ENCODE results near the gene RTN1. TPM values are rescaled to one million over a fixed set of nuclear protein-coding genes. Genes with fewer than 3 reads are reported as not detected.

The RTN1 gene
- total RNA-seq, 1 experiment from 2014 or later: 0.05 TPM

DNA sequence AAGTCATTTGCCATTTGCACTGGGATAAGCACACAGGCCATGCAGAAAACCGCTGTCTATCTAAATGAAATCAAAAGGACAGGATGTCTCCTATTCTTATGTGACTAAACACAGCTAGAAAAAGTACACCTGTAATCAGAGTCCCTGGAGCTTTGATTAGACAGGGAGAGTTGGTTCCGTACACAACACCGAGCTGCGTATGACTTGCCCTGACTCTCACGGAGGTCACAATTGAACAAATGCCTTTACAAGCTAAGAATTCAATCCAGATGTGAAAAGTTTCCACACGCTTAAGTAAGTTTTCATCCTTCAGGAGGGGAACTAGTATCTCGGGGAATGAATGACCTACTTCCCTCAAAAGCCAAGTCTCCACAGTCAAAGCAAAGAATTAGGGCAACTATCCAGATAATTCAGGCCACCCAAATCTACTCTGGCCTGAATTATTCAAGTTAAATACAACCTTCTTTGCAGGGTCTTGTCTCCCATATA, 67.5 kb downstream of the RTN1 start:
- intact Hi-C loops (cut with micrococcal nuclease; ENCODE audit: unreplicated experiment): no loop called here
- in situ Hi-C loops (cut with HindIII; ENCODE audit: low pct_unique_long_range_greater_than_20kb, low sequenced_read_pairs): no loop called here
- Histone ChIP-seq H3K4me1 (ENCODE audit: control insufficient read depth, insufficient read depth, low read length) (no peaks in the 10 kb centered on the region), H3K27ac (ENCODE audit: low read length) (no peak overlapping the region), H3K4me3 (ENCODE audit: low read depth in 2 of 2, low read length in 2 of 2) (no peak overlapping the region), H3K27me3 (ENCODE audit: control insufficient read depth, insufficient read depth, low read length) (no peaks in the 10 kb centered on the region), H3K36me3 (ENCODE audit: control insufficient read depth, insufficient read depth, low read length) (no peaks in the 10 kb centered on the region), H3K9me3 (ENCODE audit: control insufficient read depth, insufficient read depth, low read depth, low read length) (no peaks in the 10 kb centered on the region)
- ATAC-seq (no peak), DNase-seq (ENCODE audit: low read depth, low spot score) (no peak)
- TF ChIP-seq POLR2AphosphoS5 (IDR thresholded peaks at IDR 0.05; ENCODE audit: low read depth, low read length) (no peak), SIN3A (IDR thresholded peaks at IDR 0.05; ENCODE audit: borderline replicate concordance, insufficient read depth, low read depth, low read length) (no peak), TCF7L2 (IDR thresholded peaks at IDR 0.05; ENCODE audit: low read depth, low read length) (no peak)
- TF ChIP-seq, protein P1, sequence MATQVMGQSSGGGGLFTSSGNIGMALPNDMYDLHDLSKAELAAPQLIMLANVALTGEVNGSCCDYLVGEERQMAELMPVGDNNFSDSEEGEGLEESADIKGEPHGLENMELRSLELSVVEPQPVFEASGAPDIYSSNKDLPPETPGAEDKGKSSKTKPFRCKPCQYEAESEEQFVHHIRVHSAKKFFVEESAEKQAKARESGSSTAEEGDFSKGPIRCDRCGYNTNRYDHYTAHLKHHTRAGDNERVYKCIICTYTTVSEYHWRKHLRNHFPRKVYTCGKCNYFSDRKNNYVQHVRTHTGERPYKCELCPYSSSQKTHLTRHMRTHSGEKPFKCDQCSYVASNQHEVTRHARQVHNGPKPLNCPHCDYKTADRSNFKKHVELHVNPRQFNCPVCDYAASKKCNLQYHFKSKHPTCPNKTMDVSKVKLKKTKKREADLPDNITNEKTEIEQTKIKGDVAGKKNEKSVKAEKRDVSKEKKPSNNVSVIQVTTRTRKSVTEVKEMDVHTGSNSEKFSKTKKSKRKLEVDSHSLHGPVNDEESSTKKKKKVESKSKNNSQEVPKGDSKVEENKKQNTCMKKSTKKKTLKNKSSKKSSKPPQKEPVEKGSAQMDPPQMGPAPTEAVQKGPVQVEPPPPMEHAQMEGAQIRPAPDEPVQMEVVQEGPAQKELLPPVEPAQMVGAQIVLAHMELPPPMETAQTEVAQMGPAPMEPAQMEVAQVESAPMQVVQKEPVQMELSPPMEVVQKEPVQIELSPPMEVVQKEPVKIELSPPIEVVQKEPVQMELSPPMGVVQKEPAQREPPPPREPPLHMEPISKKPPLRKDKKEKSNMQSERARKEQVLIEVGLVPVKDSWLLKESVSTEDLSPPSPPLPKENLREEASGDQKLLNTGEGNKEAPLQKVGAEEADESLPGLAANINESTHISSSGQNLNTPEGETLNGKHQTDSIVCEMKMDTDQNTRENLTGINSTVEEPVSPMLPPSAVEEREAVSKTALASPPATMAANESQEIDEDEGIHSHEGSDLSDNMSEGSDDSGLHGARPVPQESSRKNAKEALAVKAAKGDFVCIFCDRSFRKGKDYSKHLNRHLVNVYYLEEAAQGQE (IDR thresholded peaks at IDR 0.05; ENCODE audit: insufficient read depth in 1 of 2, low read depth in 2 of 2, low read length in 1 of 2): no peak
- TF ChIP-seq, protein P2, sequence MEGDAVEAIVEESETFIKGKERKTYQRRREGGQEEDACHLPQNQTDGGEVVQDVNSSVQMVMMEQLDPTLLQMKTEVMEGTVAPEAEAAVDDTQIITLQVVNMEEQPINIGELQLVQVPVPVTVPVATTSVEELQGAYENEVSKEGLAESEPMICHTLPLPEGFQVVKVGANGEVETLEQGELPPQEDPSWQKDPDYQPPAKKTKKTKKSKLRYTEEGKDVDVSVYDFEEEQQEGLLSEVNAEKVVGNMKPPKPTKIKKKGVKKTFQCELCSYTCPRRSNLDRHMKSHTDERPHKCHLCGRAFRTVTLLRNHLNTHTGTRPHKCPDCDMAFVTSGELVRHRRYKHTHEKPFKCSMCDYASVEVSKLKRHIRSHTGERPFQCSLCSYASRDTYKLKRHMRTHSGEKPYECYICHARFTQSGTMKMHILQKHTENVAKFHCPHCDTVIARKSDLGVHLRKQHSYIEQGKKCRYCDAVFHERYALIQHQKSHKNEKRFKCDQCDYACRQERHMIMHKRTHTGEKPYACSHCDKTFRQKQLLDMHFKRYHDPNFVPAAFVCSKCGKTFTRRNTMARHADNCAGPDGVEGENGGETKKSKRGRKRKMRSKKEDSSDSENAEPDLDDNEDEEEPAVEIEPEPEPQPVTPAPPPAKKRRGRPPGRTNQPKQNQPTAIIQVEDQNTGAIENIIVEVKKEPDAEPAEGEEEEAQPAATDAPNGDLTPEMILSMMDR (IDR thresholded peaks at IDR 0.05): no peak
- CTCF ChIA-PET: no interaction called here
- POLR2A ChIA-PET: no interaction called here
- BruUV-seq (replicated peaks): no TSS peak

DNA sequence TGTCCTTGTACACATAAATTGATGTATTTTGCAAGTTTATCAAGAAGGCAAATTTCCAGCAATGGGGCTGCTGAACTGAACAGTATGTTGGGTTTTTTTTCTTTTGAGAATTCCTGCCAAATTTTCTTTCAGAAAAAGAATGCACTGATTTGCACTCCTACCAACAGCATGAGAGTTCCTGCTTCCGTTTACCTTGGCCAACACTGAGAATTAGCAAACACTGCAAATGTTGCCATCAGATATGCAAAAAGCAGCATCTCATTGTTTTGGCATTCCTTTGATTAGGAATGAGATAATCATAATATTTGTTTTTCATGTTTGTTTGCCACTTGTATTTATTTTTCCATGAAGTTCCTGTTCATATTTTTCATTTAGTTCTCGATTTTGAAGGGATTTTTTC, 82.4 kb downstream of the RTN1 start:
- TF ChIP-seq TCF7L2 (IDR thresholded peaks at IDR 0.05; ENCODE audit: low read depth, low read length): no peak
- TF ChIP-seq, protein P2 (IDR thresholded peaks at IDR 0.05): no peak
- no peak for TF ChIP-seq POLR2AphosphoS5 (IDR thresholded peaks at IDR 0.05; ENCODE audit: low read depth, low read length)
- TF ChIP-seq, protein P1 (IDR thresholded peaks at IDR 0.05; ENCODE audit: insufficient read depth in 1 of 2, low read depth in 2 of 2, low read length in 1 of 2): no peak
- TF ChIP-seq SIN3A (IDR thresholded peaks at IDR 0.05; ENCODE audit: borderline replicate concordance, insufficient read depth, low read depth, low read length): no peak
- Histone ChIP-seq H3K4me3 (ENCODE audit: low read depth in 2 of 2, low read length in 2 of 2) (no peak overlapping the region), H3K36me3 (ENCODE audit: control insufficient read depth, insufficient read depth, low read length) (no peaks in the 10 kb centered on the region), H3K27ac (ENCODE audit: low read length) (no peak overlapping the region), H3K27me3 (ENCODE audit: control insufficient read depth, insufficient read depth, low read length) (no peaks in the 10 kb centered on the region), H3K9me3 (ENCODE audit: control insufficient read depth, insufficient read depth, low read depth, low read length) (no peaks in the 10 kb centered on the region), H3K4me1 (ENCODE audit: control insufficient read depth, insufficient read depth, low read length) (no peaks in the 10 kb centered on the region)
- no TSS peak for BruUV-seq (replicated peaks)
- in situ Hi-C loops (cut with HindIII; ENCODE audit: low pct_unique_long_range_greater_than_20kb, low sequenced_read_pairs) (no loop called here), intact Hi-C loops (cut with micrococcal nuclease; ENCODE audit: unreplicated experiment) (no loop called here)
- CTCF ChIA-PET: no interaction called here
- POLR2A ChIA-PET: no interaction called here
- DNase-seq (ENCODE audit: low read depth, low spot score) (no peak), ATAC-seq (no peak)

Data from Panc1 (cell line).